Left lung (tissue), 10 donors: Measurements from ENCODE around the gene MOB3C. TPM values are rescaled to one million over a fixed set of nuclear protein-coding genes. Genes with fewer than 3 reads are reported as not detected.

Experiments used
- ATAC-seq: fragments of 200-7000 bp; cut with Tn5 transposase; one replicate; pipeline ENCODE4 v1.9.1; 2020; ENCODE audit warnings: moderate library complexity
- DNase-seq, 4 donors: peaks; one replicate each; pipeline ENCODE4 v3.0.0-alpha.2; 2013 to 2020
- H3K27ac ChIP-seq, 2 donors: fragments of 200-600 bp; sonication (generic) in 1 of 2; one replicate each; pipeline versions ENCODE4 v1.5.0 to v1.8.0; 2020 to 2021
- H3K27me3 ChIP-seq, 2 donors: fragments of 200-600 bp; sonication (generic) in 1 of 2; one replicate each; pipeline versions ENCODE4 v1.5.0 to v1.8.0; 2020 to 2021
- H3K36me3 ChIP-seq, 2 donors: fragments of 200-600 bp; sonication (generic) in 1 of 2; one replicate each; pipeline versions ENCODE4 v1.5.0 to v1.8.0; 2020 to 2021
- H3K4me1 ChIP-seq, 2 donors: fragments of 200-600 bp; one replicate each; pipeline ENCODE4 v1.8.0; 2021
- H3K4me3 ChIP-seq, 2 donors: fragments of 200-600 bp; sonication (generic) in 1 of 2; one replicate each; pipeline versions ENCODE4 v1.5.0 to v1.8.0; 2020 to 2021; ENCODE audit warnings: mild to moderate bottlenecking in 1 of 2
- H3K9me3 ChIP-seq, 2 donors: fragments of 200-600 bp; sonication (generic) in 1 of 2; one replicate each; pipeline versions ENCODE4 v1.5.0 to v1.8.0; 2020 to 2021
- CTCF ChIP-seq, 2 donors: fragments of 200-600 bp; sonication (generic) in 1 of 2; IDR thresholded peaks; one replicate each; pipeline versions ENCODE4 v1.5.0 to v1.8.0; 2021; ENCODE audit warnings: antibody characterized with exemption in 2 of 2
- intact Hi-C, 2 donors: fragments of 100-400 bp; cut with DNase I; formaldehyde crosslinking; loops; one replicate each; pipeline versions ENCODE4 v1.11.2 to v1.14.2; 2022
- polyA plus RNA-seq, 6 donors: library from polyadenylated mRNA; unstranded; fragments of 120-200 nt; gene quantifications; one replicate each; pipeline ENCODE4 v1.2.1, GENCODE V29; 2013; ENCODE audit not compliant: insufficient read length in 6 of 6
- total RNA-seq, 2 donors: library from RNA; stranded (reverse); fragmentation: NEBNext Ultra II Directional; extraction: Animal tissue kit (Norgen Biotek cat#: 25700); gene quantifications; one replicate each; pipeline ENCODE4 v1.2.1, GENCODE V29; 2021
- donor health status: DM: no; HTN: yes; CAD: no.
- donor health status: DM: no; HTN: no; CAD: no.

The MOB3C gene
- total and polyA plus RNA-seq, 8 donors: 16.0 to 21.3 (median 18.4) TPM

GRCh38 chr1:46603481-46603857 lies 13.1 kb downstream of the MOB3C start:
- ATAC-seq (peak; percentile 41), DNase-seq (no peak)
- Histone ChIP-seq H3K27me3 (no peaks in the 10 kb centered on the region), H3K9me3 (no peaks in the 10 kb centered on the region), H3K4me1 (peaks cover 13 to 58% of the 10 kb centered on the region in 2 donors), H3K36me3 (peaks cover 0 to 12% of the 10 kb centered on the region in 2 donors), H3K27ac (peak overlapping the region; percentile 40 to 89), H3K4me3 (peak overlapping the region; percentile 73 to 80)
- intact Hi-C loops: no loop called here
- no peak for TF ChIP-seq CTCF (IDR thresholded peaks at IDR 0.05)

GRCh38 chr1:46601257-46602007 lies 15.2 kb downstream of the MOB3C start:
- Histone ChIP-seq H3K4me3 (peak overlapping the region in 1 of 2 donors; percentile 6), H3K36me3 (no peaks in the 10 kb centered on the region), H3K27ac (no peak overlapping the region), H3K9me3 (no peaks in the 10 kb centered on the region), H3K4me1 (peaks cover 13 to 74% of the 10 kb centered on the region in 2 donors), H3K27me3 (no peaks in the 10 kb centered on the region)
- no peak for DNase-seq
- intact Hi-C loops: no loop called here
- TF ChIP-seq CTCF (IDR thresholded peaks at IDR 0.05): no peak
- no peak for ATAC-seq

- DNase-seq (no peak), ATAC-seq (no peak)
- H3K9me3 ChIP-seq: no peaks in the 10 kb centered on the region
- H3K27me3 ChIP-seq: no peaks in the 10 kb centered on the region
- peaks cover 10 to 85% of the 10 kb centered on the region in 2 donors for H3K4me1 ChIP-seq
- intact Hi-C loops: no loop called here
- H3K36me3 ChIP-seq: no peaks in the 10 kb centered on the region
- H3K27ac ChIP-seq: peak overlapping the region in 1 of 2 donors; percentile 18
- no peak overlapping the region for H3K4me3 ChIP-seq
- TF ChIP-seq CTCF (IDR thresholded peaks at IDR 0.05): no peak
Observed at GRCh38 chr1:46599059-46599970, 17.3 kb downstream of the MOB3C start.

- DNase-seq: no peak
- no peaks in the 10 kb centered on the region for H3K9me3 ChIP-seq
- intact Hi-C loops: no loop called here
- H3K27me3 ChIP-seq: no peaks in the 10 kb centered on the region
- H3K4me3 ChIP-seq: no peak overlapping the region
- H3K27ac ChIP-seq: peak overlapping the region in 1 of 2 donors; percentile 91
- TF ChIP-seq CTCF (IDR thresholded peaks at IDR 0.05): no peak
- H3K36me3 ChIP-seq: peaks cover 0 to 23% of the 10 kb centered on the region in 2 donors
- no peak for ATAC-seq
- peaks cover 0 to 85% of the 10 kb centered on the region in 2 donors for H3K4me1 ChIP-seq
Observed at GRCh38 chr1:46596846-46597245, 19.8 kb downstream of the MOB3C start.

- H3K4me1 ChIP-seq: peaks cover 0 to 77% of the 10 kb centered on the region in 2 donors
- no peak for TF ChIP-seq CTCF (IDR thresholded peaks at IDR 0.05)
- H3K9me3 ChIP-seq: no peaks in the 10 kb centered on the region
- DNase-seq (no peak), ATAC-seq (no peak)
- no peak overlapping the region for H3K4me3 ChIP-seq
- H3K27me3 ChIP-seq: no peaks in the 10 kb centered on the region
- intact Hi-C loops: no loop called here
- peaks cover 0 to 31% of the 10 kb centered on the region in 2 donors for H3K36me3 ChIP-seq
- peak overlapping the region in 1 of 2 donors; percentile 91 for H3K27ac ChIP-seq
Observed at GRCh38 chr1:46596036-46596435, 20.6 kb downstream of the MOB3C start.
